HG03159 (cell line): ENCODE results near the gene ELL2.
A peak's percentile ranks its signal among the peaks of the same experiment; 100 is the strongest.
"Not testable (repeated sequence)": the region's sequence is repeated elsewhere in the genome, so short reads cannot be mapped to it uniquely, and the experiment has no call there.

ENCODE experiments used
- ATAC-seq: cut with Tn5 transposase; IDR thresholded peaks from one replicate; pipeline ENCODE4 v1.9.1; 2021; ENCODE audit warnings: mild to moderate bottlenecking, moderate library complexity; ENCODE audit not compliant: unreplicated experiment

ELL2 gene

GRCh38 chr5:95862671-95863382 is 98.8 kb downstream of the ELL2 start:
- no peak for ATAC-seq

GRCh38 chr5:95861864-95862561 is 99.6 kb downstream of the ELL2 start:
- ATAC-seq: no peak

GRCh38 chr5:95861221-95861863 is 100.3 kb downstream of the ELL2 start:
- no peak for ATAC-seq

- no peak for ATAC-seq
Measured at GRCh38 chr5:95859661-95860060, 102.0 kb downstream of the ELL2 start.

- ATAC-seq: peak; percentile 90
Measured at GRCh38 chr5:95858661-95859595, 102.7 kb downstream of the ELL2 start.

GRCh38 chr5:95858023-95858461 is 103.6 kb downstream of the ELL2 start:
- ATAC-seq: no peak

- no peak for ATAC-seq
Measured at GRCh38 chr5:95857185-95857945, 104.3 kb downstream of the ELL2 start.

- ATAC-seq: no peak
Measured at GRCh38 chr5:95856501-95856981, 105.1 kb downstream of the ELL2 start.

- ATAC-seq: no peak
Measured at GRCh38 chr5:95853490-95853889, 108.2 kb downstream of the ELL2 start.

GRCh38 chr5:95852567-95852966 is 109.1 kb downstream of the ELL2 start:
- no peak for ATAC-seq

GRCh38 chr5:95851141-95851540 is 110.5 kb downstream of the ELL2 start:
- not testable (repeated sequence) for ATAC-seq

GRCh38 chr5:95850391-95850894 is 111.2 kb downstream of the ELL2 start:
- no peak for ATAC-seq

GRCh38 chr5:95848701-95849100 is 113.0 kb downstream of the ELL2 start:
- no peak for ATAC-seq

- no peak for ATAC-seq
Measured at GRCh38 chr5:95847261-95847592, 114.4 kb downstream of the ELL2 start.

GRCh38 chr5:95846554-95847260 is 114.9 kb downstream of the ELL2 start:
- ATAC-seq: peak; percentile 61

- no peak for ATAC-seq
Measured at GRCh38 chr5:95845391-95845790, 116.3 kb downstream of the ELL2 start.

- ATAC-seq: no peak
Measured at GRCh38 chr5:95843733-95844223, 117.9 kb downstream of the ELL2 start.

- peak; percentile 82 for ATAC-seq
Measured at GRCh38 chr5:95842854-95843544, 118.7 kb downstream of the ELL2 start.
